PC-3 (cell line): Measurements from ENCODE around the gene SH3RF1.
"Not testable (repeated sequence)": the region's sequence is repeated elsewhere in the genome, so short reads cannot be mapped to it uniquely, and the experiment has no call there.

Experiments used
- EZH2 ChIP-seq: fragments of 300-600 bp; sonication (generic); IDR thresholded peaks from one replicate; pipeline ENCODE4 v1.6.1; 2017; ENCODE audit warnings: antibody characterized with exemption, mild to moderate bottlenecking, low read length; ENCODE audit not compliant: unreplicated experiment
- TF ChIP-seq, protein P1 (sequence below): fragments of 300-600 bp; sonication (generic); conservative IDR thresholded peaks from 2 replicates; pipeline ENCODE4 v1.5.1; 2017; ENCODE audit warnings: antibody characterized with exemption, low read depth, mild to moderate bottlenecking, low read length

DNA sequence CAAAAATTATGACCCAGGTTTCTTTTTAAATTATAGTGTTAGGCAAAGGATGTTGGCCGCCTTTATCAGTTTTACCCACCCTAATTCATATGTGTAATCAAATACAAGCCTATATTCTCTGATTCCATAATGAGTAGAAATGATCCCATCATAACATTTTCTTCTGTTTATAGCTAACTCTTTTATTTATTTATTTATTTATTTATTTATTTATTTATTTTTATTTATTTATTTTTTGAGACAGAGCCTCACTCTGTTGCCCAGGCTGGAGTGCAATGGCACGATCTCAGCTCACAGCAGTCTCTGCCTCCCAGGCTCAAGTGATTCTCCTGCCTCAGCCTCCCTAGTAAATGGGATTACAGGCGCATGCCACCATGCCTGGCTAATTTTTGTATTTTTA, 7.1 kb upstream of the SH3RF1 start:
- TF ChIP-seq, protein P1, sequence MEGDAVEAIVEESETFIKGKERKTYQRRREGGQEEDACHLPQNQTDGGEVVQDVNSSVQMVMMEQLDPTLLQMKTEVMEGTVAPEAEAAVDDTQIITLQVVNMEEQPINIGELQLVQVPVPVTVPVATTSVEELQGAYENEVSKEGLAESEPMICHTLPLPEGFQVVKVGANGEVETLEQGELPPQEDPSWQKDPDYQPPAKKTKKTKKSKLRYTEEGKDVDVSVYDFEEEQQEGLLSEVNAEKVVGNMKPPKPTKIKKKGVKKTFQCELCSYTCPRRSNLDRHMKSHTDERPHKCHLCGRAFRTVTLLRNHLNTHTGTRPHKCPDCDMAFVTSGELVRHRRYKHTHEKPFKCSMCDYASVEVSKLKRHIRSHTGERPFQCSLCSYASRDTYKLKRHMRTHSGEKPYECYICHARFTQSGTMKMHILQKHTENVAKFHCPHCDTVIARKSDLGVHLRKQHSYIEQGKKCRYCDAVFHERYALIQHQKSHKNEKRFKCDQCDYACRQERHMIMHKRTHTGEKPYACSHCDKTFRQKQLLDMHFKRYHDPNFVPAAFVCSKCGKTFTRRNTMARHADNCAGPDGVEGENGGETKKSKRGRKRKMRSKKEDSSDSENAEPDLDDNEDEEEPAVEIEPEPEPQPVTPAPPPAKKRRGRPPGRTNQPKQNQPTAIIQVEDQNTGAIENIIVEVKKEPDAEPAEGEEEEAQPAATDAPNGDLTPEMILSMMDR: not testable (repeated sequence)
- TF ChIP-seq EZH2: not testable (repeated sequence)
